Gastrocnemius medialis (tissue), 4 donors: ENCODE data around the gene GSG1L. TPM values are rescaled to one million over a fixed set of nuclear protein-coding genes. Genes with fewer than 3 reads are reported as not detected.

ENCODE experiments used
- ATAC-seq, 2 donors: fragments of 150-250 bp; one replicate each; pipeline ENCODE4 v1.9.1; 2016
- DNase-seq, 2 donors: peaks; one replicate each; pipeline ENCODE4 v3.0.0-alpha.2; 2019
- H3K27ac ChIP-seq, 4 donors: fragments of 200-600 bp; sonication (generic); 1 replicate in 1 of 4; 2 replicates in 3 of 4; pipeline ENCODE4 v1.5.1; 2016 to 2018; ENCODE audit warnings: mild to moderate bottlenecking in 2 of 4, moderate library complexity in 1 of 4
- H3K27me3 ChIP-seq, 3 donors: fragments of 200-600 bp; sonication (generic) in 2 of 3; 1 replicate in 1 of 3; 2 replicates in 2 of 3; pipeline versions ENCODE4 v1.5.1 to v1.6.0; 2016 to 2019; ENCODE audit warnings: mild to moderate bottlenecking in 1 of 3, moderate library complexity in 1 of 3
- H3K36me3 ChIP-seq, 2 donors: fragments of 200-600 bp; sonication (generic) in 1 of 2; one replicate each; pipeline ENCODE4 v1.5.1; 2017 to 2018
- H3K4me1 ChIP-seq, 2 donors: fragments of 200-600 bp; sonication (generic) in 1 of 2; one replicate each; pipeline ENCODE4 v1.5.1; 2016 to 2017; ENCODE audit warnings: mild to moderate bottlenecking in 2 of 2
- H3K4me3 ChIP-seq, 4 donors: fragments of 200-600 bp; sonication (generic) in 3 of 4; 1 replicate in 1 of 4; 2 replicates in 3 of 4; pipeline ENCODE4 v1.5.1; 2016 to 2019; ENCODE audit warnings: mild to moderate bottlenecking in 2 of 4
- H3K9me3 ChIP-seq, 3 donors: fragments of 200-600 bp; sonication (generic) in 2 of 3; 1 replicate in 1 of 3; 2 replicates in 2 of 3; pipeline ENCODE4 v1.5.1; 2016 to 2019
- CTCF ChIP-seq, 5 experiments: fragments of 450-650 bp in 3 of 5; fragments of 200-600 bp in 2 of 5; sonication (generic) in 2 of 5; IDR thresholded peaks in 4 of 5; conservative IDR thresholded peaks in 1 of 5; 1 replicate in 4 of 5; 2 replicates in 1 of 5; pipeline ENCODE4 v1.5.1; 2016 to 2019; ENCODE audit warnings: antibody characterized with exemption in 5 of 5, mild to moderate bottlenecking in 3 of 5, moderate library complexity in 3 of 5
- POLR2A ChIP-seq, 2 donors: fragments of 450-650 bp; IDR thresholded peaks; one replicate each; pipeline ENCODE4 v1.6.1; 2017; ENCODE audit warnings: antibody characterized with exemption in 2 of 2, mild to moderate bottlenecking in 2 of 2, moderate library complexity in 2 of 2
- in situ Hi-C, 4 donors: fragments of 200-750 bp; cut with MboI; loops; one replicate each; pipeline versions ENCODE4 v1.15.0 to v1.8.0; 2017; ENCODE audit warnings: low sequenced_read_pairs in 4 of 4
- intact Hi-C: fragments of 100-400 bp; cut with DNase I; formaldehyde crosslinking; loops from one replicate; pipeline ENCODE4 v1.15.1; 2023; ENCODE audit warnings: low total_unique reads
- total RNA-seq, 4 donors: library from RNA; depleted of rRNA; stranded (reverse); fragments of >200 nt; gene quantifications; one replicate each; pipeline versions ENCODE4 v1.1.0 to v1.2.3, GENCODE V29; 2016

The GSG1L gene
- total RNA-seq, 4 donors from 2014 or later, result not detected

DNA sequence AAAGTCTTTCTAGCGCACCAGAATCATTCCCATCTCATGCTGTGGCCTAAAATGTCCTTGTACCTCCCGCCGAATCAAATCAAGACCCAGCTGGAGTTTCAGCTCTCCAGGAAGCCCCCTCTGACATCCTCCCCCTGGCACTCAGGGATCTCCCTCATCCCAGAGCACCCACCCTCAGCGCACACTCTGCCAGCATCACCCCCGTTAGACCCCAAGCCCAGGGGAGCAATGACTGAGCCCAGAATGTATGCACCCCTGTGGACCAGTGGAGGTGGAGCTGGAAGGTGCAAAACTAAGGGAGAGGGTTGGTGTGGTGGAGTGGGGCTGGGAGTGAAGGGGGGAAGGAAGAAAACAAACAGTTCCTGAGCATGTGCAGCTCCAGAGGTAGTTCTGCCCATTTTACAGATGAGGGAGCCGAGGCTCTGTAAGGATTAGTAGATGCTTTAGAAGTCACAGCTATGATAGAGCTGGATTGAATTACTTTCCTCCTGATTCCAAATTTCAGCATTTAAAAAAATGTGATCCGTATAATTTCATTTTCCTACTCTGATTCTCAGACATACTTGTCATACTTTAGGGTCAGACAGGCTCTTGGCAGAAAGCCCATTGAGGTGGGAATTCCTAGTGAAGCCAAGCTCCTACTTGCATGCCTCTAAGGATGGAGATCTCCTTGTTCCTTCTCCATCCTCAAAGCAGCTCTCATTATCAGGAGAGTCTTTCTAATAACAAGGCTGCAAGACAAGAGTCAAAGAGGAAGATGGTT lies 270.8 kb downstream of the GSG1L start:
- ATAC-seq (no peak), DNase-seq (no peak)
- Histone ChIP-seq H3K27me3 (no peaks in the 10 kb centered on the region), H3K4me1 (no peaks in the 10 kb centered on the region), H3K27ac (no peak overlapping the region), H3K9me3 (no peaks in the 10 kb centered on the region), H3K4me3 (no peak overlapping the region), H3K36me3 (no peaks in the 10 kb centered on the region)
- TF ChIP-seq CTCF (IDR thresholded peaks at IDR 0.05 in 4 of 5, conservative IDR thresholded peaks at IDR 0.05 in 1 of 5) (no peak), POLR2A (IDR thresholded peaks at IDR 0.05) (no peak)
- in situ Hi-C loops, result loop anchor here in 1 of 4 donors (25.0 kb wide), 1 partner anchor 95 kb away; no protein-coding TSS in a partner anchor
- intact Hi-C loops, result no loop called here

GRCh38 chr16:27791404-27791719 lies 272.2 kb downstream of the GSG1L start:
- Histone ChIP-seq H3K36me3 (no peaks in the 10 kb centered on the region), H3K9me3 (no peaks in the 10 kb centered on the region), H3K4me3 (no peak overlapping the region), H3K27ac (no peak overlapping the region), H3K27me3 (no peaks in the 10 kb centered on the region), H3K4me1 (no peaks in the 10 kb centered on the region)
- ATAC-seq, result no peak
- in situ Hi-C loops, result loop anchor here in 1 of 4 donors (25.0 kb wide), 1 partner anchor 96 kb away; no protein-coding TSS in a partner anchor
- no peak for DNase-seq
- intact Hi-C loops, result no loop called here
- TF ChIP-seq CTCF (IDR thresholded peaks at IDR 0.05 in 4 of 5, conservative IDR thresholded peaks at IDR 0.05 in 1 of 5), result no peak
- no peak for TF ChIP-seq POLR2A (IDR thresholded peaks at IDR 0.05)

DNA sequence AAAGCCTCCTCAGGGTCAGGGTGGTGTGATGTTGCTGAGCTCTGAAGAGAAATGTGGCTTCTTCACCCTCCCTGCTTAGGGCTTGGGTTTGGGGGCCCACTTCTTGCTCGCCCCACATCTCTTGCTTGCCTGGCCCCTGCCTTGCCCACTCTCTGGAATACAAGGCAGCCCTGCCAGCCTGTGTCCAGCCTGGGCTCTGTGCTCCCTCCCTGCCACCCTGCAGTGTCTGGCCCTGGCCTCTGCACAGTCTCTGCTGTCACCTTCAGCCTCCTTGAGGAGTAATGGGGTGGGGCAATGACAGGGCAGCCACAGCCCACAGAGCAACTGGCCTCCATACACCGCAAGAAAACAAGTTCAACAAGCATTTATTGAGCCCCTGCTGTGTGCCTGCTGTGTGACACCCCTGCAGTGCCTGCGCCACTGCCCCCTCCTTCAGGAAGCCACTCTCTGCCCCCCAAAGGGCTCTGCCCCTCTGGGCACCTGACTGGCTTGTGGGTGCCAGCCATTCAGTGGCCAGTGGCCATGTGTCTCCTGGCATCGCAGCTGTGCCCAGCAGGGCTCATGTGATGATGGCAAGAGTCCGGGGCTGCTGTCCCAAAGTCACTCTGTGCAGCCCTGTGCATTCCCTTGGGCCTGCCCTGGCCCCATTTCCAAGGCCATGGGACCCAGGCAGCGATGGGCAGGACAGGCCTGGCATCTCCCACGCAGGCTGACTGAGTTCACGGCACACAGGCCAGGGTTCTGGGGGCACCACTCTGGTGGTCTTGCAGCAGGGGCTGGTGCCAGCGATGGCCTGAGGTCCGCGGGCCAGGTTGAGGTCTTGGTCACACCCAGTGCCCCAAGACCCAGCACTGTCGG lies 272.7 kb downstream of the GSG1L start:
- TF ChIP-seq CTCF (IDR thresholded peaks at IDR 0.05 in 4 of 5, conservative IDR thresholded peaks at IDR 0.05 in 1 of 5) (no peak), POLR2A (IDR thresholded peaks at IDR 0.05) (no peak)
- Histone ChIP-seq H3K9me3 (no peaks in the 10 kb centered on the region), H3K4me1 (no peaks in the 10 kb centered on the region), H3K27me3 (no peaks in the 10 kb centered on the region), H3K36me3 (no peaks in the 10 kb centered on the region), H3K27ac (no peak overlapping the region), H3K4me3 (no peak overlapping the region)
- in situ Hi-C loops, result loop anchor here in 1 of 4 donors (25.0 kb wide), 1 partner anchor 97 kb away; no protein-coding TSS in a partner anchor
- ATAC-seq (no peak), DNase-seq (no peak)
- intact Hi-C loops, result no loop called here

GRCh38 chr16:27789595-27790241 lies 273.8 kb downstream of the GSG1L start:
- Histone ChIP-seq H3K9me3 (no peaks in the 10 kb centered on the region), H3K27me3 (no peaks in the 10 kb centered on the region), H3K4me3 (no peak overlapping the region), H3K36me3 (no peaks in the 10 kb centered on the region), H3K27ac (no peak overlapping the region), H3K4me1 (no peaks in the 10 kb centered on the region)
- DNase-seq, result no peak
- ATAC-seq, result no peak
- in situ Hi-C loops, result loop anchor here in 1 of 4 donors (25.0 kb wide), 1 partner anchor 98 kb away; no protein-coding TSS in a partner anchor
- intact Hi-C loops, result no loop called here
- TF ChIP-seq POLR2A (IDR thresholded peaks at IDR 0.05), result no peak
- no peak for TF ChIP-seq CTCF (IDR thresholded peaks at IDR 0.05 in 4 of 5, conservative IDR thresholded peaks at IDR 0.05 in 1 of 5)
